Esophagus squamous epithelium (tissue), 5 donors: ENCODE results near the gene LAG3. TPM values are rescaled to one million over a fixed set of nuclear protein-coding genes. Genes with fewer than 3 reads are reported as not detected.
"Not testable (repeated sequence)": the region's sequence is repeated elsewhere in the genome, so short reads cannot be mapped to it uniquely, and the experiment has no call there.

Experiments
- DNase-seq: peaks from one replicate; lab custom pipeline; 2025; lab: John Stamatoyannopoulos, UW
- H3K27ac ChIP-seq, 4 donors: fragments of 200-600 bp; sonication (generic); one replicate each; pipeline ENCODE4 v1.5.1; 2016 to 2019; ENCODE audit warnings: mild to moderate bottlenecking in 1 of 4
- H3K27me3 ChIP-seq, 4 donors: fragments of 200-600 bp; sonication (generic); 1 replicate in 3 of 4; 2 replicates in 1 of 4; pipeline versions ENCODE4 v1.5.1 to v1.6.0; 2017 to 2021; ENCODE audit warnings: antibody characterized with exemption in 1 of 4
- H3K36me3 ChIP-seq, 3 donors: fragments of 200-600 bp; sonication (generic); one replicate each; pipeline ENCODE4 v1.5.1; 2016 to 2019
- H3K4me1 ChIP-seq, 3 donors: fragments of 200-600 bp; sonication (generic); one replicate each; pipeline ENCODE4 v1.5.1; 2017 to 2019
- H3K4me3 ChIP-seq, 4 donors: fragments of 200-600 bp; sonication (generic); 1 replicate in 3 of 4; 2 replicates in 1 of 4; pipeline ENCODE4 v1.5.1; 2016 to 2019; ENCODE audit warnings: mild to moderate bottlenecking in 2 of 4, moderate library complexity in 1 of 4
- H3K9me3 ChIP-seq, 3 donors: fragments of 200-600 bp; sonication (generic); one replicate each; pipeline ENCODE4 v1.5.1; 2016 to 2019
- CTCF ChIP-seq, 6 experiments: fragments of 450-650 bp in 4 of 6; fragments of 200-600 bp in 2 of 6; sonication (generic) in 2 of 6; IDR thresholded peaks; one replicate each; pipeline ENCODE4 v1.5.1; 2016 to 2019; ENCODE audit warnings: antibody characterized with exemption in 6 of 6, mild to moderate bottlenecking in 4 of 6, moderate library complexity in 4 of 6
- POLR2A ChIP-seq, 4 donors: fragments of 450-650 bp; IDR thresholded peaks; one replicate each; pipeline ENCODE4 v1.6.1; 2017; ENCODE audit warnings: antibody characterized with exemption in 4 of 4, mild to moderate bottlenecking in 4 of 4, moderate library complexity in 3 of 4
- WGBS, 2 donors: methylation state at CpG; one replicate each; pipeline ENCODE4 v1.1.5; 2018; 5-methylcytosine and 5-hydroxymethylcytosine counted together
- intact Hi-C: fragments of 100-400 bp; cut with DNase I; formaldehyde crosslinking; loops from one replicate; pipeline ENCODE4 v1.15.0; 2022
- total RNA-seq, 4 donors: library from RNA; depleted of rRNA; stranded (reverse); fragments of >200 nt; gene quantifications; one replicate each; pipeline ENCODE4 v1.1.0, GENCODE V29; 2016
- donor health status: DM: yes; HTN: yes; CAD: no.

Gene LAG3
- total RNA-seq, 4 donors from 2014 or later: 0.35 to 0.76 (median 0.50) TPM; not detected in 1

- intact Hi-C loops: loop anchor here (5.0 kb wide), 1 partner anchor 91 kb away; the partner anchor contains the start of gene P3H3
- Histone ChIP-seq H3K27me3 (no peaks in the 10 kb centered on the region), H3K36me3 (peaks cover 0 to 28% (median 3%) of the 10 kb centered on the region in 3 donors), H3K9me3 (no peaks in the 10 kb centered on the region), H3K4me3 (no peak overlapping the region), H3K4me1 (peaks cover 0 to 16% (median 4%) of the 10 kb centered on the region in 3 donors), H3K27ac (no peak overlapping the region)
- TF ChIP-seq POLR2A (IDR thresholded peaks at IDR 0.05): no peak
- TF ChIP-seq CTCF (IDR thresholded peaks at IDR 0.05): no peak
- WGBS, 2 donors: 94 to 95% methylated on average over 5 of the region's 5 CpGs
- DNase-seq: no peak
Observed at GRCh38 chr12:6736754-6737153, 35.6 kb upstream of the LAG3 start.

GRCh38 chr12:6742080-6742479, 30.2 kb upstream of the LAG3 start:
- H3K4me3 ChIP-seq, H3K27me3 ChIP-seq, intact Hi-C loops, H3K9me3 ChIP-seq, H3K27ac ChIP-seq, H3K4me1 ChIP-seq, DNase-seq: not testable (repeated sequence)
- WGBS, 2 donors: 81 to 82% methylated on average over 10 of the region's 12 CpGs
- H3K36me3 ChIP-seq: peaks cover 0 to 11% (median 6%) of the 10 kb centered on the region in 3 donors

GRCh38 chr12:6742834-6743233, 29.5 kb upstream of the LAG3 start:
- Histone ChIP-seq H3K27ac (no peak overlapping the region), H3K4me1 (peaks cover 0 to 8% (median 0%) of the 10 kb centered on the region in 3 donors), H3K4me3 (no peak overlapping the region), H3K36me3 (peaks cover 4 to 18% (median 12%) of the 10 kb centered on the region in 3 donors), H3K9me3 (no peaks in the 10 kb centered on the region), H3K27me3 (no peaks in the 10 kb centered on the region)
- TF ChIP-seq CTCF (IDR thresholded peaks at IDR 0.05) (no peak), POLR2A (IDR thresholded peaks at IDR 0.05) (no peak)
- DNase-seq: no peak
- WGBS, 2 donors: 74 to 80% methylated on average over 3 of the region's 3 CpGs
- intact Hi-C loops: no loop called here

- H3K27ac ChIP-seq, H3K4me1 ChIP-seq, H3K9me3 ChIP-seq, H3K4me3 ChIP-seq, H3K27me3 ChIP-seq, intact Hi-C loops, DNase-seq: not testable (repeated sequence)
- H3K36me3 ChIP-seq: peaks cover 8 to 23% (median 16%) of the 10 kb centered on the region in 3 donors
- WGBS, 2 donors: 45 to 50% methylated on average over 7 of the region's 7 CpGs
Observed at GRCh38 chr12:6743300-6743699, 29.0 kb upstream of the LAG3 start.

- H3K9me3 ChIP-seq: no peaks in the 10 kb centered on the region
- no peaks in the 10 kb centered on the region for H3K27me3 ChIP-seq
- intact Hi-C loops: no loop called here
- peaks cover 0 to 16% (median 0%) of the 10 kb centered on the region in 3 donors for H3K4me1 ChIP-seq
- no peak for DNase-seq
- no peak for TF ChIP-seq POLR2A (IDR thresholded peaks at IDR 0.05)
- TF ChIP-seq CTCF (IDR thresholded peaks at IDR 0.05): no peak
- H3K36me3 ChIP-seq: peaks cover 18 to 49% (median 33%) of the 10 kb centered on the region in 3 donors
- H3K4me3 ChIP-seq: no peak overlapping the region
- 17 to 49% methylated on average over 4 to 9 of the region's 13 CpGs for WGBS, 2 donors
- peak overlapping the region; percentile 38 to 64 (median 47) for H3K27ac ChIP-seq
Observed at GRCh38 chr12:6745741-6746525, 26.4 kb upstream of the LAG3 start.

- no peaks in the 10 kb centered on the region for H3K9me3 ChIP-seq
- 58 to 63% methylated on average over 3 to 4 of the region's 4 CpGs for WGBS, 2 donors
- DNase-seq: no peak
- no peak overlapping the region for H3K27ac ChIP-seq
- intact Hi-C loops: no loop called here
- TF ChIP-seq POLR2A (IDR thresholded peaks at IDR 0.05): no peak
- no peak for TF ChIP-seq CTCF (IDR thresholded peaks at IDR 0.05)
- H3K36me3 ChIP-seq: peaks cover 18 to 59% (median 33%) of the 10 kb centered on the region in 3 donors
- peaks cover 8 to 29% (median 10%) of the 10 kb centered on the region in 3 donors for H3K4me1 ChIP-seq
- H3K4me3 ChIP-seq: no peak overlapping the region
- H3K27me3 ChIP-seq: no peaks in the 10 kb centered on the region
Observed at GRCh38 chr12:6747216-6747615, 25.1 kb upstream of the LAG3 start.
